ENCODE measurements around the gene AGPAT4.

- no peak for TF ChIP-seq CTCF (IDR thresholded peaks at IDR 0.05; ENCODE audit: low read length)
- TF ChIP-seq EZH2 (IDR thresholded peaks at IDR 0.05; ENCODE audit: borderline replicate concordance, low read length) = no peak
These were observed 2.4 kb downstream of the AGPAT4 start for GRCh38 chr6:161271343-161272030.

All from OCI-LY1 (cell line).